COLO668 (cell line): Measurements from ENCODE around the gene JAK2.
A peak's percentile ranks its signal among the peaks of the same experiment; 100 is the strongest.
"Not testable (repeated sequence)": the region's sequence is repeated elsewhere in the genome, so short reads cannot be mapped to it uniquely, and the experiment has no call there.

Experiments used
- DNase-seq: peaks from one replicate; lab custom pipeline; 2025; ENCODE audit not compliant: unreplicated experiment; lab: John Stamatoyannopoulos, UW

Gene JAK2

DNA sequence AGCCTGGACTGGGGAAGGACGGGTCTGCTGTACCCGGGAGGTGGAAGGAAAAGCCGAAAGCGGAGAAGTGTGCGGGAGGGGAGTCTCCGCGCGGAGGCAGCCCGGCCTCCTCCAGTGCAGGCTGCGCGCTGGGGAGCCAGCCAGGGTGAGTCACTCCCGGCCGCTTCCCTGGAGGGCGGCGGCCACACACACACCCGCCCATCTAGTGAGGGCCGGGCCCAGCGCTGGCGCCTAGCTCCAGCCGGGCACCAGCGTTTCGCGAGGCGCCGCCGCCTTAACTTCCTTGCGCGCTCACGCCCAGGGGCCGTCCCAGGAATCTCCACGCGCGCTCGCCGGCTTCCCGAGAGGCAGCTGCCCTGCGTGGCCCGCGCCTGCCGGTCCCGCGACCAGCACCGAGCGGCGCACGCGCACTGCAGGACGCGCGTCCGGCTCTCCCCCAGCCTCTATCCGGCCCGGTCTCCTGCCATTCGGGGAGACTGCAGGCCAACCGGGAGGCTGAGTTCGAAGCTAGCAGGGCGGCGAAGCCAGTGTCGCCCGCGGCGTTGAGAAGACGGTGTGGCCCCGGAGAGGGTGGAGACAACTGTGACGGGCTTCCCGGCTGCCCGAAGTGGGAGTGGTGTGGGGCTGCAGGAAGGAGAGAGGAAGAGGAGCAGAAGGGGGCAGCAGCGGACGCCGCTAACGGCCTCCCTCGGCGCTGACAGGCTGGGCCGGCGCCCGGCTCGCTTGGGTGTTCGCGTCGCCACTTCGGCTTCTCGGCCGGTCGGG is at the start of gene JAK2:
Gene JAK2, plus strand, starts transcription at position 652 of the 765 bp plus-strand sequence. CDS start 36,716 bp downstream, outside the sequence.
- peak; percentile 95 for DNase-seq

- no peak for DNase-seq
Measured at GRCh38 chr9:4936277-4936676, 48.8 kb upstream of the JAK2 start.

- no peak for DNase-seq
Measured at GRCh38 chr9:4936823-4937222, 48.2 kb upstream of the JAK2 start.

DNA sequence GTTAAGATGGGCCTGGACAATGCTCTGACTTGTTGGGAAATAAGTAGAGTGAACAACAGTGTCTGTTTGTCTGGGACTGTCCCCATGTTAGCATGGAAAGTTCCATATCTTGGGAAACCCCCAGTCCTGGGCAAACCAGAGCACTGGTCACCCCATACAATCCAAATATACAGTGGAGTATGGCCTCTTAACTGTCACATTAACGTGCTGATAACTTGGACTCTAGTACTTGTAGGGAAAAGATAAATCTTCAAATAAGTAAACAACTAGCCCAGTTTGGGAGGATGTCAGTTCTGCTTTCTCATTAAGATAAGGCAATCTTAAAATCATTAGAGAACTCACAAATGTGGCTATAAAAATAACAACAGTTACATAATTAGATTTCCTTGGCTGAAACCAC is 47.6 kb upstream of the JAK2 start:
- no peak for DNase-seq

DNA sequence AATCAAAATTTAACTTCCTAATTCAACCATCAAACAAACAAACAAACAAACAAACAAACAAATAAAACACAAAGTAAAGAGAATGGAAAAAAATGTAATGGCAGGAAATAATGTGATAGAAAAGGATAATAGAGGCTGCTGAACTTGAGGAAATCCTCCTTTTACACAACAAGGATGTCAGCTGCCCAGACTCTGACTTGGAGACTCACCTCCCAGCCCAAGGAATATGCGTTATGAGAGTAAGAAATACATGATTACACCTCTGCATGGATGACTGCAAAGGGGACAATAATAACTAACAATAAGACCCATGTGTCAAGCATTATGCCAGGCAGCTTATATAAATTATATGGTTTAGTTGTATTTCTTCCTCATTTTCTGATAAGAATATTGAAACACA is 46.6 kb upstream of the JAK2 start:
- no peak for DNase-seq

- DNase-seq: no peak
Measured at GRCh38 chr9:4939118-4939561, 45.9 kb upstream of the JAK2 start.

- DNase-seq: not testable (repeated sequence)
Measured at GRCh38 chr9:4942042-4942691, 42.9 kb upstream of the JAK2 start.

- no peak for DNase-seq
Measured at GRCh38 chr9:4943346-4943745, 41.7 kb upstream of the JAK2 start.

- not testable (repeated sequence) for DNase-seq
Measured at GRCh38 chr9:4944431-4945211, 40.5 kb upstream of the JAK2 start.

GRCh38 chr9:4946937-4947336 is 38.1 kb upstream of the JAK2 start:
- no peak for DNase-seq

- DNase-seq: no peak
Measured at GRCh38 chr9:4955836-4956235, 29.2 kb upstream of the JAK2 start.

DNA sequence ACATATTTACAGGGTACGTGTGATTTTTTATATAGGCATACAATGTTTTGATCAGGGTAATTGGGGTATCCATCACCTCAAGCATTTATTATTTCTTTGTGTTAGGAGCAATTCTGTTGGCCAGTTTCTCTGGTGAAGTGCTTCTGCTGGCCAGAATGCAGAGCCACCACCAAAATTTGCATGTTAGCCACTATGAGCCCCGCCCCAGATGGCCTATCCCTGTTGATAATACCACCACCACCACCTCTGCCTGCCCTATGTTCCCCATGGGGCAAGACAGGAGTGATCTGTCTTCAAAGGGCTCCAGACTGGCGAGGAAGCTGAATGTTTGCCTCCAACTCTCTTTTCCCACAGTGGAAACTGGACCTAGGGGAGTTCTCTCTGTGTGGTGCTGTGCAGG is 26.0 kb upstream of the JAK2 start:
- DNase-seq: no peak

- no peak for DNase-seq
Measured at GRCh38 chr9:4962085-4962484, 23.0 kb upstream of the JAK2 start.

- no peak for DNase-seq
Measured at GRCh38 chr9:4964540-4964939, 20.5 kb upstream of the JAK2 start.

DNA sequence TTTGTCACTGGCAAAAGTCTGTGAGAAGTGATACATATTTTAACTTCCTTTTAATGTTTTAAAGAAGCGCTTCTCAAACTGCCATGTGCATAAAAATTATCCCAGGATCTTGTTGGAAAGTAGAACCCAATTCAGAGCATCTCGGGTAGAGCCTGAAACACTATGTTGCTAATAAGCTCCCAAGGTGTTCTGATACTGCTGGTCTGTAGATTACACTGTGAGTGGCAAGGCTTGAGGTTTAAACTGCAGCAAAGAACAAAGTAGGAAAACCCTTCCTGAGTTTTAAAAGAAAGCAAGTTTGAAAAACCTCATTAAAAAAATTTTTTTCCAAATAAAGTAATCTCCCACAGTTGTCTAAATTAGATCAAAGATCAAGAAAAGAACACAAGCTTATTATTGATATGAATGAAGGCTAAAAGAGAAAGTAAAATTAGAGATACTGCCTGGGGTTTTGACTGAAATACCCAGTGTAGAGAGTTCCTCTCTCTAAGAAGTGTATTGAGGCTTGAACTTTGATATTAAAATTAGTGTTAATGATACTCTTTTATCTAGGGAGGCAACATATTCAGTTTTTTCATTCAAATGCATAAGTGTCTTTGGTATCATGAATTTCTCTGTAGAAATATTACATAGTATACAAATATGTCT is 19.8 kb upstream of the JAK2 start:
- no peak for DNase-seq

DNA sequence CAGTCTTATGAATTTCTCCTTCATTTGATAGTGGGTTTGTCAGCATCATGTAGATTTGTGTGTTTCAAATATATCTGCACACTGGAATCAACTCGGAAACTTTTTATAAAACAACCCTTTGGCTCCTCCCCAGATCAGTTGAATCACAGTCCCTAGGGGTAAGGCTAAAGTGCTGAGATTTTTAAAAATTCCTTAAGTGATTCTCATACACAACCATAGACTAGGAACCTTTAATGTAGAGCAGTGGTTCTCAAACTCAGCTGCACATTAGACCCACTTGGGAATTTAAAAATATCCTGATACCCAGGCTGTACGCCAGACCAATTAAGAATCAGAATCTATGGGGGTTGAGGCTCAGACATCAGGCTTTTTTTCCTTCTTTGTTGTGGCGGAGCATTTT is 17.5 kb upstream of the JAK2 start:
- no peak for DNase-seq

DNA sequence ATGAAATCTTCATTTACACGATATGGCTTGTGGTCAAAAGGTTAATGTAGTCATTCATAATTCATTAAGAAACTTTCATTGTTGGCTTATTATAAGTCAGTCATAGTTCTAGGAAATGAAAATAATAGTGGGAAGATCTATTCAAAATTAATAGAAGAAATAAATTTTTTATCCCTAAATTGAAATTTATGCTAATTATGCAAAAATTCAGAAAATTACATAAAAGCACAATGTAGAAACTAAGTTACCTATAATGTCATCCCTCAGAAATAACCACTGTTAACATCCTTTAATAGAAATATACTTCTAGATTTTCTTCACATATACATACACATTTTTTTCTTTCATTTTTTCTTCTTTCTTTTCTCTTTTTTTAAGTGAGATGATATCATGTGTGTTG is 15.9 kb upstream of the JAK2 start:
- DNase-seq: no peak

DNA sequence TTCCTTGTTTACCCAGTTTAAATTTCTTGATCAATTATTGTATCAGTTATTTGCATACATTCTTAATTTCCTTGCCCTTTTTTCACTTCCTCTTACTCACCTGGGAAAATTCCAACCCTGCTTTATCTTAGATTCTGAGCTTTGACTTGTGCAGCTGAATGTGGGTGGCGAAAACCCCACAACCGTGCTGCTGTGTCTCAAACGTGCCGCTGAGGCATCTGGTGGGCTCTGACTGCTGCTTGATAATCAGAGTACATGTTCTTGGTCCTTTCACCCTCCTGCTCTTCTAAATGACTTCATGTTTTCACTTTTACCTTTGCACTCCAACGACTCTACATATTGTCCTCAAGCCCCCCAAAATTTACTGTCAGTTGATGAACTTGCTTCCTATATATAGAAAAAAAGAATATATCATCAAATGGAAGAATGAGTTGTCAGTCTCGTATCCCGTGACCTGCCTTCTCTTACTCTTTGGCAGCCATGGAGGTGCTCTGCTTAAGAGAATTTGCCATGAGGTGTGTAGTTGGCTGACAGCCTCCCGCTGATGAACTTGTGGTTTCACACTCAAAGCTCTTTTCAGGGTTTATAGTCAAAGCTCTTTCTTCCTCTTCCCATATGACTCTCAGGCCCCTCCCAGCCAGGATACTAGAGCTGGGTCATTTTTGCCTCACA is 14.0 kb upstream of the JAK2 start:
- DNase-seq: no peak

DNA sequence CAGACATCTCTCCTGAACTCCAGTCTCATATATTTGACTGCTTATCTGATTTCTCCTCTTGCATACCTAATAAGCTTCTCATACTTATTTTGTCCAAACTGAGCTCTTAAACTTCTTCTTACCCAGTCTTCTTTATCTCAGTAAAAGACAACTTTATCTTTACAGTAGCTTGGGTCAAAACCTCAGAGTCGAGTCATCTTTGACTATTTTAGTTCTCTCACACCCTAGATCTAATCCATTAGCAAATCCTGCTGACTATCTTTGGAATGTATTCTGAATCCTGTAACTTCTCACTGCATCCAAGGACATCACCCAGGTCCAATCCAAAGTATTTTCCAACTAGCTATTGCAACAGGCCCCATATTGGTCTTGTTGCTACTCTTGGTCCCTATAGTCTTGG is 11.8 kb upstream of the JAK2 start:
- no peak for DNase-seq

- DNase-seq: no peak
Measured at GRCh38 chr9:4973902-4974301, 11.2 kb upstream of the JAK2 start.

- no peak for DNase-seq
Measured at GRCh38 chr9:4979239-4979638, 5.8 kb upstream of the JAK2 start.
